Measurements from ENCODE around the gene TICAM1.
"Not testable (repeated sequence)": the region's sequence is repeated elsewhere in the genome, so short reads cannot be mapped to it uniquely, and the experiment has no call there.

The TICAM1 gene

DNA sequence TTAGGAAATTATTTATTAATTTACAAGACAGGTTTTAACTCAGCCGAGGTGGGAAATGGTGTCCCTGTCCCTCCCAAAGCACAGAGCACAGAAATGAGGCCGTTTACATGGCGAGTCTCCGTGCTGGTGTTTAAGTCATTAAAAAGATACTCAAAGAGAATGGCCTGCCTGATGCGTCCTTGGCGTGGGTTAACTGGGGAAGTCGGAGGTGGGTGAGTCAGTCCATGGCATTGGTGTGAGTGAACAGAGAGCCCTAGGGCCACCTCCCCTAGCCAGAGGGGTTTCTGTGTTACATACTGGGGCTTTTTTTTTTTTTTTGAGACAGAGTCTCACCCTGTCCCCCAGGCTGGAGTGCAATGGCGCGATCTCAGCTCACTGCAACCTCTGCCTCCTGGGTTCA is 36.1 kb downstream of the TICAM1 start:
- no peak overlapping the region for H3K4me3 ChIP-seq (ENCODE audit: low read depth, low read length)
- DNase-seq (ENCODE audit: low read depth): no peak
- TF ChIP-seq, protein P1, sequence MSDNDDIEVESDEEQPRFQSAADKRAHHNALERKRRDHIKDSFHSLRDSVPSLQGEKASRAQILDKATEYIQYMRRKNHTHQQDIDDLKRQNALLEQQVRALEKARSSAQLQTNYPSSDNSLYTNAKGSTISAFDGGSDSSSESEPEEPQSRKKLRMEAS (IDR thresholded peaks at IDR 0.05; ENCODE audit: low read depth, low read length): no peak
- TF ChIP-seq, protein P2, sequence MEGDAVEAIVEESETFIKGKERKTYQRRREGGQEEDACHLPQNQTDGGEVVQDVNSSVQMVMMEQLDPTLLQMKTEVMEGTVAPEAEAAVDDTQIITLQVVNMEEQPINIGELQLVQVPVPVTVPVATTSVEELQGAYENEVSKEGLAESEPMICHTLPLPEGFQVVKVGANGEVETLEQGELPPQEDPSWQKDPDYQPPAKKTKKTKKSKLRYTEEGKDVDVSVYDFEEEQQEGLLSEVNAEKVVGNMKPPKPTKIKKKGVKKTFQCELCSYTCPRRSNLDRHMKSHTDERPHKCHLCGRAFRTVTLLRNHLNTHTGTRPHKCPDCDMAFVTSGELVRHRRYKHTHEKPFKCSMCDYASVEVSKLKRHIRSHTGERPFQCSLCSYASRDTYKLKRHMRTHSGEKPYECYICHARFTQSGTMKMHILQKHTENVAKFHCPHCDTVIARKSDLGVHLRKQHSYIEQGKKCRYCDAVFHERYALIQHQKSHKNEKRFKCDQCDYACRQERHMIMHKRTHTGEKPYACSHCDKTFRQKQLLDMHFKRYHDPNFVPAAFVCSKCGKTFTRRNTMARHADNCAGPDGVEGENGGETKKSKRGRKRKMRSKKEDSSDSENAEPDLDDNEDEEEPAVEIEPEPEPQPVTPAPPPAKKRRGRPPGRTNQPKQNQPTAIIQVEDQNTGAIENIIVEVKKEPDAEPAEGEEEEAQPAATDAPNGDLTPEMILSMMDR (IDR thresholded peaks at IDR 0.05; ENCODE audit: low read depth, low read length): no peak
- TF ChIP-seq MYC (IDR thresholded peaks at IDR 0.05; ENCODE audit: low read depth, low read length) (no peak), POLR2A (IDR thresholded peaks at IDR 0.05; ENCODE audit: extremely low read depth, insufficient read length) (no peak)

DNA sequence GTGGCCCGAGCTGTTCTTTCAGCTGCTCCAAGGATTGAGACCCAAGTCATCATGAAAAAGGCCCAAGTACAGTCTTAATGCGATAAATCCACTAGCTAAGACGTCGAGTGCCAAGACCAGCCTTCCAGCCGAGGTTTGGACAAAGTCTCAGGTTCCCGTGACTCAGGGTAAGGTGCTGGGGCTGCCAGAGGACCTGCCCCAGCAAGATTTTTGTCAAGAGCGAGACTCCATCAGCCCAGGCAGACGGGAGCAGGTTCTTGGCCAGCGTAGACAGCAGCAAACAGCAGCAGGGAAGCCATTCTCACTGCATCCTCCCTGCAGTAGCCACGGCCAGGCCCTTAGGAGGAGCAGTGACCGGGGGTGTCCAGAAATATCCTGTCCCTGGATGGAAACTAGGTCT is 36.5 kb downstream of the TICAM1 start:
- TF ChIP-seq, protein P2 (IDR thresholded peaks at IDR 0.05; ENCODE audit: low read depth, low read length): no peak
- TF ChIP-seq POLR2A (IDR thresholded peaks at IDR 0.05; ENCODE audit: extremely low read depth, insufficient read length): no peak
- TF ChIP-seq, protein P1 (IDR thresholded peaks at IDR 0.05; ENCODE audit: low read depth, low read length): no peak
- TF ChIP-seq MYC (IDR thresholded peaks at IDR 0.05; ENCODE audit: low read depth, low read length): no peak
- no peak overlapping the region for H3K4me3 ChIP-seq (ENCODE audit: low read depth, low read length)

DNA sequence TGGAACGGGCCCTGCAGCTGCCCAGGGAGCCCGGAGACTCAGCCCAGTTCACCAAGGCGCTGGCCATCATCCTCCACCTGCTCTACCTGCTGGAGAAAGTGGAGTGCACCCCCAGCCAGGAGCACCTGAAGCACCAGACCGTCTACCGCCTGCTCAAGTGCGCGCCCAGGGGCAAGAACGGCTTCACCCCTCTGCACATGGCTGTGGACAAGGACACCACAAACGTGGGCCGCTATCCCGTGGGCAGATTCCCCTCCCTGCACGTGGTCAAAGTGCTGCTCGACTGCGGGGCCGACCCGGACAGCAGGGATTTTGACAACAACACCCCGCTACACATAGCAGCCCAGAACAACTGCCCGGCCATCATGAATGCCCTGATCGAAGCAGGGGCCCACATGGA is 38.2 kb downstream of the TICAM1 start:
- H3K4me3 ChIP-seq (ENCODE audit: low read depth, low read length): peak overlapping the region; percentile 25

More for the DNA sequence above, 36.5 kb downstream of the TICAM1 start:
- no peak for DNase-seq (ENCODE audit: low read depth)

DNA sequence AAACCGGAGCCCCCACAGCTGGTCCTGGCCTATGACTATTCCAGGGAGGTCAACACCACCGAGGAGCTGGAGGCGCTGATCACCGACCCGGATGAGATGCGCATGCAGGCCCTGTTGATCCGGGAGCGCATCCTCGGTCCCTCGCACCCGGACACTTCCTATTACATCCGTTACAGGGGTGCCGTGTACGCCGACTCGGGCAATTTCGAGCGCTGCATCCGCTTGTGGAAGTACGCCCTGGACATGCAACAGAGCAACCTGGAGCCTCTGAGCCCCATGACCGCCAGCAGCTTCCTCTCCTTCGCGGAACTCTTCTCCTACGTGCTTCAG is 38.7 kb downstream of the TICAM1 start:
- not testable (repeated sequence) for DNase-seq (ENCODE audit: low read depth)
- peak overlapping the region; percentile 64 for H3K4me3 ChIP-seq (ENCODE audit: low read depth, low read length)

More for the DNA sequence above, 38.2 kb downstream of the TICAM1 start:
- not testable (repeated sequence) for DNase-seq (ENCODE audit: low read depth)

DNA sequence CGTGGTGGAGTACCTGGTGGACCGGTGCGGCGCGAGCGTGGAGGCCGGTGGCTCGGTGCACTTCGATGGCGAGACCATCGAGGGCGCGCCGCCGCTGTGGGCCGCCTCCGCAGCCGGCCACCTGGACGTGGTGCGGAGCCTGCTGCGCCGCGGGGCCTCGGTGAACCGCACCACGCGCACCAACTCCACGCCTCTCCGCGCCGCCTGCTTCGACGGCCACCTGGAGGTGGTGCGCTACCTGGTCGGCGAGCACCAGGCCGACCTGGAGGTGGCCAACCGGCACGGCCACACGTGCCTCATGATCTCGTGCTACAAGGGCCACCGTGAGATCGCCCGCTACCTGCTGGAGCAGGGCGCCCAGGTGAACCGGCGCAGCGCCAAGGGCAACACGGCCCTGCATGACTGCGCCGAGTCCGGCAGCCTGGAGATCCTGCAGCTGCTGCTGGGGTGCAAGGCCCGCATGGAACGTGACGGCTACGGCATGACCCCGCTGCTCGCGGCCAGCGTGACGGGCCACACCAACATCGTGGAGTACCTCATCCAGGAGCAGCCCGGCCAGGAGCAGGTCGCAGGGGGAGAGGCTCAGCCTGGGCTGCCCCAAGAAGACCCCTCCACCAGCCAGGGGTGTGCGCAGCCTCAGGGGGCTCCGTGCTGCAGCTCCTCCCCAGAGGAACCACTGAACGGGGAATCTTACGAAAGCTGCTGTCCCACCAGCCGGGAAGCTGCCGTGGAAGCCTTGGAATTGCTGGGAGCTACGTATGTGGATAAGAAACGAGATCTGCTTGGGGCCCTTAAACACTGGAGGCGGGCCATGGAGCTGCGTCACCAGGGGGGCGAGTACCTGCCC is 39.3 kb downstream of the TICAM1 start:
- peak overlapping the region; percentile 64 for H3K4me3 ChIP-seq (ENCODE audit: low read depth, low read length)

DNA sequence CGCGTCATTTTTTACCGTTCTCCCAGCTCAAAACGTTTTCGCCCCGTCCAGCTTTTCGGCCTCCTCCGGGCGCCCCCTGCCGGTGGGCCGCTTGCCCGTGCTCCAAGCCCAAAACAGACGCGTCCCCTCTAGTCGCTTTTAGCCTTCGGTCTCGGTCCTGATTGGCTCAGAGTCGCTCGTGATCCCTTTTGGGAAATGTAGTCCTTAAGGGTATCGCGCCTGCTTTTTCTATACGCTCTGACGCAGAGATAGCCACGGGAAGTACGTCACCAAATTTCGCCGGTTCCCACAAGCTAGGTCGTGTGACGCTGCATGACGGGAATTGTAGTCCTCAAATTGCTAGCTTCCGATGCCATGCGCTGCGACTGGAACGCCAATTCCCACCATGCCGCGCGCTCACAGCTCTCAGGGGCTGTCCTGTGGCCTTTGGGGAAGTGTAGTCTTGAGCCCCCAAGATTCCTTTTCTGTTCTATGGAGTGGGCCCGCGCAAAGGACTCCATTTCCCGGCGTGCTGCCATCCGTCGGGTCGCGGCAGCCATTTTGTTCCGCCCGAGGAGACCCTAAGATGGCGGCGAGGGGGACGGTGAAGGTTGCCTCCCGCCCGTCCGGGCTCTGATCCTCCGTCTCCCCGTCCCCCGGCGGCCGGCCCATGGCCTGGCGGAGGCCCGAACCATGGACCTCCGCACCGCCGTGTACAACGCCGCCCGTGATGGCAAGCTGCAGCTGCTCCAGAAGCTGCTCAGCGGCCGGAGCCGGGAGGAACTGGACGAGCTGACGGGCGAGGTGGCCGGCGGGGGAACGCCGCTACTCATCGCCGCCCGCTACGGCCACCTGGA is 40.1 kb downstream of the TICAM1 start, which contains the start of gene FEM1A:
Gene FEM1A, plus strand, starts transcription at position 552 of the 836 bp plus-strand sequence. Its CDS starts 121 bp downstream, at position 673.
- peak; percentile 99 for DNase-seq (ENCODE audit: low read depth)
- H3K4me3 ChIP-seq (ENCODE audit: low read depth, low read length): peak within 1 kb of the TSS; percentile 64
- TF ChIP-seq, protein P2 (IDR thresholded peaks at IDR 0.05; ENCODE audit: low read depth, low read length): peak; percentile 89
- TF ChIP-seq MYC (IDR thresholded peaks at IDR 0.05; ENCODE audit: low read depth, low read length) (peak; percentile 80), POLR2A (IDR thresholded peaks at IDR 0.05; ENCODE audit: extremely low read depth, insufficient read length) (peak; percentile 33)
- TF ChIP-seq, protein P1 (IDR thresholded peaks at IDR 0.05; ENCODE audit: low read depth, low read length): peak; percentile 57; the same call in 1 of the 2 replicates

More for the DNA sequence above, 39.3 kb downstream of the TICAM1 start:
- DNase-seq (ENCODE audit: low read depth): peak; percentile 19

DNA sequence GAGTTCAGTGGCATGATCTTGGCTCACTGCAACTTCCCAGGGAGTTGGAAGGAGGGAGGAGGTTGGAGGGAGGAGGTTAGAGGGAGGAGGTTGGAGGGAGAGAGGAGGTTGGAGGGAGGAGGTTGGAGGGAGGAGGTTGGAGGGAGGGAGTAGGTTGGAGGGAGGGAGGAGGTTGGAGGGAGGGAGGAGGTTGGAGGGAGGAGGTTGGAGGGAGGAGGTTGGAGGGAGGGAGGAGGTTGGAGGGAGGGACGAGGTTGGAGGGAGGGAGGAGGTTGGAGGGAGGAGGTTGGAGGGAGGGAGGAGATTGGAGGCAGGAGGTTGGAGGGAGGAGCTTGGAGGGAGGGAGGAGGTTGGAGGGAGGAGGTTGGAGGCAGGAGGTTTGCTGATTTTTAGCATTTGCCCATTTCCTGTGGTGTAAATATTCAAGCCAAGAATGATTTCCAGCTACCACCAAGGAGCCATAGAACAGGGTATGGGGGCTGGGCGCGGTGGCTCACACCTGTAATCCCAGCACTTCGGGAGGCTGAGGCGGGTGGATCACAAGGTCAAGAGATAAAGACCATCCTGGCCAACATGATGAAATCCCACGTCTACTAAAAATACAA is 45.0 kb downstream of the TICAM1 start:
- H3K4me3 ChIP-seq (ENCODE audit: low read depth, low read length); DNase-seq (ENCODE audit: low read depth): not testable (repeated sequence)

Data from NB4 (cell line).